Mononuclear cell (primary cell): ENCODE measurements around the gene JARID2. TPM values are rescaled to one million over a fixed set of nuclear protein-coding genes. Genes with fewer than 3 reads are reported as not detected.

ENCODE experiments used
- H3K27me3 ChIP-seq: 2 replicates; pipeline ENCODE4 v1.6.0; 2011; ENCODE audit warnings: low read length, control low read depth; ENCODE audit not compliant: insufficient read depth
- H3K4me1 ChIP-seq: 2 replicates; pipeline ENCODE4 v1.5.1; 2011; ENCODE audit warnings: mild to moderate bottlenecking, low read length, control low read depth; ENCODE audit not compliant: insufficient read depth
- H3K4me3 ChIP-seq: 2 replicates; pipeline ENCODE4 v1.5.1; 2011; ENCODE audit warnings: mild to moderate bottlenecking, low read length, moderate library complexity
- H3K9me3 ChIP-seq: 2 replicates; pipeline ENCODE4 v1.5.1; 2011; ENCODE audit warnings: low read depth, mild to moderate bottlenecking, control low read depth, low read length
- total RNA-seq: library from RNA; depleted of rRNA; stranded (reverse); fragments of >200 nt; gene quantifications from one replicate; pipeline ENCODE4 v1.2.3, GENCODE V29; 2012

Gene JARID2
- total RNA-seq, 1 donor = 74.8 TPM

DNA sequence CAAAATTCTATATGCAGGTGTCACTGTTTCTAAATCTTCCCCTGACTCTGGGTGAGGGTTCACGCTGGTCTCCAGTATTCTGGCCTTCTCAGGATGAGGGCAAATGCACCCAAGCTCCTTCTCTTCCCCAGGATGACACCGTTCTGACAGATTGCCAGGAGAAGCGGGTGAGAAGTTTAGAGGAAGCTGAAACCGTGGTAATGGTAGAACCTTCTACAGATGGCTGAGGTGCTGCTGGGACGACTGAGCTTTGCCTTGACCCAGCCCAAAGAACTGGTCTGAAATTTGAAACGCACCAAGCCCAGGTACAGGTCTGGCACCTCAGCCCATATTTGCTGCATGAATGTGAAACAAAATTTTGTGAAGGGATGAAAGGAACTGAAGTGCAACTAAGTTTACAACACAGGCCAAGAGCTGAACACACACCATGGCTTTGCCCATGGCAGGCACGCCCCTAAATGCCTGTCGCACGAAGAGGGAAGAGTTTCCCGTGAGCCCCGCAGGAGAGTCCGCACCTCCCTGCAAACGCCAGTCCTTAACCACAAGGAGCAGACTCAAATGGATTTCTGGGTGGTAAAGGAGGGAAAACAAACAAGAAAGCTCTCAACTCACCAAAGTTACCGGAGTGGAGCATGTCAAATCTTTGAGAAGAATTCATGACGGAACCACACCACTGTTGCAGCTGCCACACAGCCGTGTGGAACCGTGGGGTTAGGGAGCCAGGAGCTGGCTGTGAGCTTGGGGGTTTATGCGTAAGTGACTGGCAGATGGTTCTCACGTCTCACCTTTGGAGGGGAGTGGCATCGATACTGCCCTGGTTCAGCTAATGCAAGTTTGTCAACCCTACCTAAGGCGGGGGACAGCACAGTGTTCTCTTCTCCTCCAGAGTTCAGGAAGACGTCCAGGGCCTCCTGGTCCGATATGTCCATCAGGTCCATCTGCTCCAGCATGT lies 278.1 kb downstream of the JARID2 start:
- Histone ChIP-seq H3K9me3 (no peaks in the 10 kb centered on the region), H3K4me3 (no peak overlapping the region), H3K4me1 (peaks cover 5% of the 10 kb centered on the region), H3K27me3 (no peaks in the 10 kb centered on the region)

- H3K4me3 ChIP-seq = no peak overlapping the region
- H3K27me3 ChIP-seq = no peaks in the 10 kb centered on the region
- peaks cover 5% of the 10 kb centered on the region for H3K4me1 ChIP-seq
- H3K9me3 ChIP-seq = no peaks in the 10 kb centered on the region
Measured at GRCh38 chr6:15524861-15525401, 279.1 kb downstream of the JARID2 start.

- H3K27me3 ChIP-seq = no peaks in the 10 kb centered on the region
- no peaks in the 10 kb centered on the region for H3K9me3 ChIP-seq
- H3K4me3 ChIP-seq = no peak overlapping the region
- peaks cover 5% of the 10 kb centered on the region for H3K4me1 ChIP-seq
Measured at GRCh38 chr6:15526212-15526701, 280.4 kb downstream of the JARID2 start.

- Histone ChIP-seq H3K9me3 (no peaks in the 10 kb centered on the region), H3K4me1 (no peaks in the 10 kb centered on the region), H3K27me3 (no peaks in the 10 kb centered on the region), H3K4me3 (no peak overlapping the region)
Measured at GRCh38 chr6:15527838-15528617, 282.2 kb downstream of the JARID2 start.

- H3K9me3 ChIP-seq = no peaks in the 10 kb centered on the region
- H3K4me1 ChIP-seq = no peaks in the 10 kb centered on the region
- no peak overlapping the region for H3K4me3 ChIP-seq
- no peaks in the 10 kb centered on the region for H3K27me3 ChIP-seq
Measured at GRCh38 chr6:15528870-15529269, 283.0 kb downstream of the JARID2 start.

DNA sequence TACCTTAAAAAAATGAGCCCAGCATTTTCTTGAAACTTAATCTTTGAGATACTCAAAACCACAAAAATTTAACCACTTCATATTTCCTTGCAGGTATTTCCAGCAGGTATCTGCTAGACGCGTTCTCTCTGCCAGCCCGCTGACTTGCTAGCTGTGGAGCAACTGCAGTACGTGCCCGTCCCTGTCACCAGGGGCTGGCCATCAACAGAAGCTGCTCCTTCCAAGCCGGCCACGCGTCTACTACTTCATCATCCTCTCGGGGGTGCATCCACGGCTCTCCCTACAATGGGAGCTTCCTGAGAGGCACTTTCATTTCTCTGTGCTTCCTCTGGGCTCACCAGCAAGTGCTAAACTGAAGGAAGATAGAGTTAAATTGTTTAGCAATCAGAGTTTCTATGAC lies 284.5 kb downstream of the JARID2 start:
- Histone ChIP-seq H3K4me1 (peaks cover 8% of the 10 kb centered on the region), H3K27me3 (no peaks in the 10 kb centered on the region), H3K9me3 (no peaks in the 10 kb centered on the region), H3K4me3 (no peak overlapping the region)

DNA sequence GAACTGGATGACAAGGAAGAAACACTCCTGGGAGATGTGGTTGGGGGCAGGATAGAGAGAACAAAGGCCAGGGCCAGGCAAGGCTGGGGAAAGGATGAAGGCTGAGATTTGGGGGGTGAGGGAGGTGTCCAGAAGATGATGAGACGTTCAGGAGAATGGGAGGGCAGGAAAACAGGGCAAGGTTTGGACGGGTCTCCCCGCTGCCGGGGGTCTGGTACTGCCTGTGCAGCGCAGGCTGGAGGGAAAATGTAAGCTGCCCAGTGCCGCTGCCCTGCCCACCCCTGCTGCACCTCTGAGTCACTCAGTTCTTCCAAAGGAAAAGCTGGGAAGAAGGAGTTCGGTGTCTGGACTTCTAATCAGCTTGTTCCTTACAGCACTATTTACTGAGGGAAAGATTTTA lies 286.1 kb downstream of the JARID2 start:
- no peaks in the 10 kb centered on the region for H3K27me3 ChIP-seq
- H3K9me3 ChIP-seq = no peaks in the 10 kb centered on the region
- peaks cover 20% of the 10 kb centered on the region for H3K4me1 ChIP-seq
- H3K4me3 ChIP-seq = no peak overlapping the region

DNA sequence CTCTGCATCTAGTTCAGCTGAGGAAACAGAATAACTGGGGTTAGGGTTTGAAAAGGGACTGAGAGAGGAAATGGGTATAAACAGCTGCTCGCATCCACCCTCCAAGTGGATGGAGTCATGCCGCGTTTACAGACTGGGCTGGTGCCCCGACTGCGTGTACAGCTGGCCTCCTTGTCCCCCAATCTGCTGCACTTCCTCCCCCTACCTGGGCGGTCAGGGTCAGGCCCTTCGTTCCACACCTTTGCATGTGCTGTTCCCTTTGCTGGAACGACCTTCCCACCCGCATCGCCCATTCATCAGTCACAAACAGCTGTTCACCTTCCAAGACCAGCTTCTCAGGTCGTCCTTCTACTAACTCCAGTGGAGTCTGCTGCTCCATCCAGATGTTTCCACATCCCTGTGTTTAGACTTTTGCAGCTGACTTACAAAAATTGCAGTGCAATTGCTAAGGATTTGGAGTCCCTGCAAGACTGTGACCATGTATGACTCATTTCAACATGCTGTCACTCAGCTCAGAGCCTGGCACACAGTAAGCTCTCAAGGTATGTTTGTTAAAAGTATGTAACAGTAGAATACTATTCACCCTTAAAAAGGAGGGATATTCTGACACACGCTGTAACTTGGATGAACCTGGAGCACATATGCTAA lies 287.6 kb downstream of the JARID2 start:
- Histone ChIP-seq H3K27me3 (no peaks in the 10 kb centered on the region), H3K4me1 (peaks cover 20% of the 10 kb centered on the region)

DNA sequence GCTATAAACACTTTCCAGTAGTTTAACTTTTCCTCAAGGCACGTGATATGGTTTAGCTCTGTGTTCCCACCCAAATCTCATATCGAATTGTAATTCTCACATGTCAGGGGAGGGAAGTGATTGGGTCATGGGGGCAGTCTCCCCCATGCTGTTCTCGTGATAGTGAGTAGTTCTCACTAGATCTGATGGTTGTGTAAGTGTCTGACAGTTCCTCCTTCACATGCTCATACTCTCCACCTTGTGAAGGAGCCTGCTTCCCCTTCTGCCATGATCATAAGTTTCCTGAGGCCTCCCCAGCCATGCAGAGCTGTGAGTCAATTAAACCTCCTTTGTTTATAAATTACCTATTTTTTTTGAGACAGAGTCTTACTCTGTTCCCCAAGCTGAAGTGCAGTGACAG lies 289.1 kb downstream of the JARID2 start:
- H3K27me3 ChIP-seq = no peaks in the 10 kb centered on the region
- H3K9me3 ChIP-seq = no peaks in the 10 kb centered on the region
- no peak overlapping the region for H3K4me3 ChIP-seq
- peaks cover 28% of the 10 kb centered on the region for H3K4me1 ChIP-seq

More for the DNA sequence above, 287.6 kb downstream of the JARID2 start:
- Histone ChIP-seq H3K4me3 (no peak overlapping the region), H3K9me3 (no peaks in the 10 kb centered on the region)

DNA sequence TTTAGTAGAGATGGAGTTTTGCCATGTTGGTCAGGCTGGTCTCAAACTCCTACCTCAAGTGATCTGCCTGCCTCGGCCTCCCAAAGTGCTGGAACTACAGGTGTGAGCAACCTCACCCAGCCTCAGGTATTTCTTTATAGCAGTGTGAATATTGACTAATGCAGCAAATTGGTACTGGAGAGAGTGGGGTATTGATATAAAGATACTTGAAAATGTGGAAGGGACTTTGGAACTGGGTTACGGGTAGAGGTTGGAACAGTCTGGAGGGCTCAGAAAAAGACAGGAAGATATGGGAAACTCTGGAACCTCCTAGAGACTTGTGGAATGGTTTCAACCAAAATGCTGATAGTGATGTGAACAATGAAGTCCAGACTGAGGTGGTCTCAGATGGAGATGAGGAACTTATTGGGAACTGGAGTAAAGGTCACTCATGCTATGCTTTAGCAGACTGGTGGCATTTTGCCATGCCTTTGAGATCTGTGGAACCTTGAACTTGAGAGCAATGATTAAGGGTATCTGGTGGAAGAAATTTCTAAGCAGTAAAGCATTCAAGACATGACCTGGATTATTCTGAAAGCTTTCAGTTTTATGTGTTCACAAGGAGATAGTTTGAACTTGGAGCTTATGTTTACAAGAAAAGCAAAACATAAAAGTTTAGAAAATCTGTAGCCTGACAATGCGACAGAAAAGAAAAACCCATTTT lies 289.8 kb downstream of the JARID2 start:
- no peak overlapping the region for H3K4me3 ChIP-seq
- H3K27me3 ChIP-seq = no peaks in the 10 kb centered on the region
- no peaks in the 10 kb centered on the region for H3K9me3 ChIP-seq
- peaks cover 31% of the 10 kb centered on the region for H3K4me1 ChIP-seq

DNA sequence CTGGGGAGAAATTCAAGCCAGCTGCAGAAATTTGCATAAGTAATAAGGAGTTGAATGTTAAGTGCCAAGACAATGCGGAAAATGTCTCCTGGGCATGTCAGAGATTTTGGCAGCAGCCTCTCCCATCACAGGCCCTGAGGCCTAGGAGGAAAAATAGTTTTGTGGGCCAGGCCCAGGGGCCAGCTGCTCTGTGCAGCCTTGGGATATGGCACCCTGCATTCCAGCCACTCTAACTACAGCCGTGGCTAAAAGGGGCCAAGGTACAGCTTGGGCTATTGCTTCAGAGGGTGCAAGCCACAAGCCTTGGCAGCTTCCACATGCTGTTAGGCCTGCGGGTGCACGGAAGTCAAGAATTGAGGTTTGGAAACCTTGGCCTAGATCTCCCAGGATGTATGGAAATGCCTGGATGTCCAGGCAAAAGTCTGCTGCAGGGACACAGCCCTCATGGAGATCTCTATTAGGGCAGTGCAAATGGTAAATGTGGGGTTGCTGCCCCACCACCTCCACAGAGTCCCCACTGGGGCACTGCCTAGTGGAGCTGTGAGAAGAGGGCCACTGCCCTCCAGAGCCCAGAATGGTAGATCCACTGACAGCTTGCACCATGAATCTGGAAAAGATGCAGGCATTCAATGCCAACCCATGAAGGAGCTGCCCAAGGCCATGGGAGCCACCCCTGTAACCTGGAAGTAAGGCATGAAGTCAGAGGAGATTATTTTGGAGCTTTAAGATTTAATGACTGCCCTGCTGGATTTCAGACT lies 290.5 kb downstream of the JARID2 start:
- H3K4me3 ChIP-seq = no peak overlapping the region
- no peaks in the 10 kb centered on the region for H3K27me3 ChIP-seq
- H3K4me1 ChIP-seq = peaks cover 37% of the 10 kb centered on the region
- H3K9me3 ChIP-seq = no peaks in the 10 kb centered on the region

DNA sequence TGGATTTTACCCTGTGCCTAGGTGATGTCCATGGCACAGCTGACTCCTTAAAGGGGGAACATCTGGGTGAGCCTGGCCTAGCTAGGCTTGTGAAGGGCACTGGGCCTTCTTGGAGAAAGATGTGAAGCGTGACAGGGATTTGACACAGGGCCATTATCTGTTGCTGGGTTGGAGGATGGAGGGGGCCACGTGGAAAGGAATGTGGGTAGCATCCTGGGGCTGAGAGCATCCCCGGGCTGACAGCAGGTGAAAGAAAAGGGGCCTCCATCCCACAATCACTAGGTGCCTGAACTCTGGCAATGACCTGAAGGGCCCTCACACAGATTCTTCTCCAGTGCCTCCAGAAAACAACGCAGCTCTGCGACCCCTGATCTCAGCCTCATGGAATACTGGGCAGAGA lies 292.2 kb downstream of the JARID2 start:
- no peaks in the 10 kb centered on the region for H3K27me3 ChIP-seq
- H3K4me3 ChIP-seq = no peak overlapping the region
- peaks cover 44% of the 10 kb centered on the region for H3K4me1 ChIP-seq
- H3K9me3 ChIP-seq = no peaks in the 10 kb centered on the region

DNA sequence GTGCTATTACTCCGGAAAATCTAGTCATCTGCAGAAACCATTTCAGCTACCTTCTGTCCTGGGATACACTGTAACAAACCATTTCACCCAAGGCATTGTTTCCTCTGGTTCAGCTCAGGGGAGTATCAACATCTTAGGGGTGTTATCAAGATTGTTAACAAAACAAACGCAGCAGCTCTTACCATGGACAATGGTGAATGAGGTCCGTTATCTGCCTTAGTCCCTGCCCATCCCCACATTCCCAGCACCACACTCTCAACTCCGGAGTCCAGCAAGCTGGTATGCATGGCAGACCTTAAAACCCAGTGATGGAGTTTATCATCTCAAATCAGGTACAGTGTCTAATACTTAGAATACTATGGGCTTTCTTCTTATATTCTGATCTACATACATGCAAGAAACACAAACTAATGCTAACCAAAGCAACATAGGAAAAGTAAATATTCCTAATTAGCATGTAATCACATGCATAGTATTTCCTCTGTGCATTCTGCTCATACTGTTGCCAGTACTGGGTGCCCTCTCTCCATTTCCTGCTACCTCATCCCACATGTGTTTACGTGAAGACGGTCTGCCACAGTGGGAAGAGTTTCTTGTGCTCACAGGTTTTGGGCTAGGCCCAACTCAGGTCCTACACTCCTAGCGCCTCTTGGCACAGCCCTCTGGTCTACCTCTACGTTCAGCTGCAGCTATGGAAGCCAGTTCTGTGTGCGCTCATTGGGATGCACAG lies 293.1 kb downstream of the JARID2 start:
- Histone ChIP-seq H3K4me1 (peaks cover 47% of the 10 kb centered on the region), H3K4me3 (no peak overlapping the region), H3K27me3 (no peaks in the 10 kb centered on the region), H3K9me3 (peaks cover 3% of the 10 kb centered on the region)
